Mesendoderm (in vitro differentiated cells): Measurements from ENCODE around the gene MRPL37.
"Not testable (repeated sequence)": the region's sequence is repeated elsewhere in the genome, so short reads cannot be mapped to it uniquely, and the experiment has no call there.

Experiments used
- DNase-seq: peaks from one replicate; pipeline ENCODE4 v3.0.0; 2013
- H2AK5ac ChIP-seq: 2 replicates; pipeline ENCODE4 v1.6.1; 2013; ENCODE audit warnings: low read length, inconsistent platforms
- H2BK120ac ChIP-seq: 2 replicates; pipeline ENCODE4 v1.6.1; 2013; ENCODE audit warnings: low read depth, mild to moderate bottlenecking, low read length, moderate library complexity, mixed read lengths
- H2BK15ac ChIP-seq: replicated peaks from 2 replicates; pipeline ENCODE4 v1.6.1; 2013; ENCODE audit warnings: low read depth, mild to moderate bottlenecking, moderate library complexity
- H2BK5ac ChIP-seq: 2 replicates; pipeline ENCODE4 v1.6.1; 2013; ENCODE audit warnings: low read length, inconsistent platforms
- H3K18ac ChIP-seq: 2 replicates; pipeline ENCODE4 v1.6.1; 2013; ENCODE audit warnings: mild to moderate bottlenecking, low read length, mixed read lengths
- H3K23ac ChIP-seq: one replicate; pipeline ENCODE4 v1.6.1; 2013; ENCODE audit warnings: low read length
- H3K27ac ChIP-seq: 2 replicates; pipeline ENCODE4 v1.5.1; 2013; ENCODE audit warnings: low read depth, mild to moderate bottlenecking, inconsistent platforms, low read length, moderate library complexity
- H3K27me3 ChIP-seq: 2 replicates; pipeline ENCODE4 v1.6.1; 2013; ENCODE audit warnings: low read length, control low read depth, mild to moderate bottlenecking, inconsistent platforms; ENCODE audit not compliant: insufficient read depth, poor library complexity
- H3K36me3 ChIP-seq: 2 replicates; pipeline ENCODE4 v1.6.1; 2013; ENCODE audit warnings: low read length, inconsistent platforms; ENCODE audit not compliant: control insufficient read depth, insufficient read depth
- H3K4ac ChIP-seq: one replicate; pipeline ENCODE4 v1.6.1; 2013; ENCODE audit warnings: low read depth, mild to moderate bottlenecking, low read length, moderate library complexity
- H3K4me1 ChIP-seq: 2 replicates; pipeline ENCODE4 v1.6.1; 2013; ENCODE audit warnings: low read depth, low read length, inconsistent platforms; ENCODE audit not compliant: control insufficient read depth
- H3K4me2 ChIP-seq: 2 replicates; pipeline ENCODE4 v1.6.1; 2013; ENCODE audit warnings: low read length
- H3K4me3 ChIP-seq: 2 replicates; pipeline ENCODE4 v1.5.1; 2013; ENCODE audit warnings: mild to moderate bottlenecking, low read length
- H3K56ac ChIP-seq: one replicate; pipeline ENCODE4 v1.6.1; 2013; ENCODE audit warnings: low read length
- H3K79me1 ChIP-seq: 2 replicates; pipeline ENCODE4 v1.6.1; 2013; ENCODE audit warnings: low read length, inconsistent platforms
- H3K79me2 ChIP-seq: 2 replicates; pipeline ENCODE4 v1.6.1; 2013; ENCODE audit warnings: mild to moderate bottlenecking, low read length; ENCODE audit not compliant: control insufficient read depth, insufficient read depth
- H3K9ac ChIP-seq: 2 replicates; pipeline ENCODE4 v1.6.1; 2013; ENCODE audit warnings: low read length, inconsistent platforms
- H4K5ac ChIP-seq: one replicate; pipeline ENCODE4 v1.6.1; 2013; ENCODE audit warnings: low read length
- H4K8ac ChIP-seq: one replicate; pipeline ENCODE4 v1.6.1; 2013; ENCODE audit warnings: low read depth, mild to moderate bottlenecking, control low read depth, low read length, moderate library complexity
- WGBS: extraction: QIAGEN DNeasy Blood & Tissue Kit; methylation state at CpG from one replicate; pipeline ENCODE4 v1.1.7; 2013; ENCODE audit warnings: low lambda C conversion rate, missing lambda C conversion rate; ENCODE audit not compliant: insufficient coverage; ENCODE audit errors: extremely low coverage; 5-methylcytosine and 5-hydroxymethylcytosine counted together

MRPL37 gene

DNA sequence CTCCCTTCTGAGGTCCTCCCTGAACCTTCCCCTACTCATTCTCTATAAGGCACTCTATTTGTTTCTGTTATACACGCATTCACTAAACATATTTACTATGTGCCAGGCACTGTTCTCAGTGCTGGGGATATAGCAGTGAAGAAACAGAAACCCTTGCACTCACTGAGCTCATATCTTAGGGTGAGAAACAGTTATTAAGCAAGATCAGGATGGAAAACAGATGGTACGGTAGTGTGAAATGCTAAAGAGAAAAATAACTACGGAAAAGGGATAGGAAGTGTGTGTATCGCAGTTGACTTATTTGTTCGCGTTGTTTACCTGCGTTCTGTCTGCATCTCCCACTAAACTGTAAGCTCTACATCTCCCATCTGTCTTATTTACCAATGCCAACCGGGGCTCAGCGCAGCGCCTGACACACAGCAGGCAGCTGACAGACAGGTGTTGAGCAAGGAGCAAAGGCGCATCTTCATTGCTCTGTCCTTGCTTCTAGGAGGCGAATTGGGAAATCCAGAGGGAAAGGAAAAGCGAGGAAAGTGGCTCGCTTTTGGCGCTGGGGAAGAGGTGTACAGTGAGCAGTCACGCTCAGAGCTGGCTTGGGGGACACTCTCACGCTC lies 709 bp upstream of the MRPL37 start:
- Histone ChIP-seq H3K23ac (peak overlapping the region; percentile 67), H3K4ac (no peak overlapping the region), H3K18ac (no peak overlapping the region), H2AK5ac (no peak overlapping the region), H3K27ac (no peak overlapping the region), H4K5ac (no peak overlapping the region), H2BK120ac (no peak overlapping the region), H3K27me3 (no peaks in the 10 kb centered on the region), H3K79me1 (peaks cover 19% of the 10 kb centered on the region), H3K56ac (peak overlapping the region; percentile 85), H2BK5ac (no peak overlapping the region), H2BK15ac (no peak overlapping the region), H4K8ac (no peak overlapping the region), H3K4me2 (peak overlapping the region; percentile 99), H3K36me3 (no peaks in the 10 kb centered on the region), H3K9ac (peak overlapping the region; percentile 67), H3K4me1 (peaks cover 8% of the 10 kb centered on the region), H3K79me2 (peaks cover 25% of the 10 kb centered on the region), H3K4me3 (peak overlapping the region; percentile 70)
- WGBS: no CpG with 5 or more reads among the region's 17 CpGs
- DNase-seq: no peak

DNA sequence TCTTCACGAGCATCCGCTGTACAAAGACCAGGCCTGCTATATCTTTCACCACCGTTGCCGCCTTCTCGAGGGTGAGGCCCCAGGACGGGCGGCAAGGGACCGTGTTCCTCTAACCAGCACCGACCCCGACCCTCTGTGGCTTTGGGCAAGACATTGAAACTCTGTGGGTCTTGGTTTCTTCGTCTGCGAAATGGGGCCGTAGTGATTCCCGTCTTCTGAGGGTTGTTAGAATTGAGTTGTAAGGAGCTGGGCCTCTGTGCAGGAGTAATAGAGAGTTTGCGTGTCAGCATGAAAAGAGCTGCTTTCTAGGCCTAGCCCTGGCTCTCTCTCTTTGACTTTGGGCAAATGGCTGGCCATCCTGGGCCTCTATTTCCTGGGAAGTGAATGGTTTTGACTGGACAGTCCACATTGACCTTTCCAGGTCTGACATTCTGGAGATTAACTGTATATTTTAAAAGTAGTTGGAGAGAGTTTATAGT lies 591 bp downstream of the MRPL37 start:
- Histone ChIP-seq H2BK15ac (no peak overlapping the region), H2AK5ac (no peak overlapping the region), H4K5ac (no peak overlapping the region), H3K4ac (no peak overlapping the region), H3K4me3 (peak overlapping the region; percentile 60), H2BK120ac (no peak overlapping the region), H3K36me3 (peaks cover 3% of the 10 kb centered on the region), H3K4me2 (peak overlapping the region; percentile 81), H3K56ac (peak overlapping the region; percentile 91), H2BK5ac (no peak overlapping the region), H3K79me2 (peaks cover 25% of the 10 kb centered on the region), H3K27ac (no peak overlapping the region), H3K9ac (peak overlapping the region; percentile 73), H3K18ac (no peak overlapping the region), H4K8ac (no peak overlapping the region), H3K4me1 (peaks cover 8% of the 10 kb centered on the region), H3K27me3 (no peaks in the 10 kb centered on the region), H3K23ac (no peak overlapping the region), H3K79me1 (peaks cover 21% of the 10 kb centered on the region)
- WGBS: no CpG with 5 or more reads among the region's 15 CpGs
- DNase-seq: no peak

DNA sequence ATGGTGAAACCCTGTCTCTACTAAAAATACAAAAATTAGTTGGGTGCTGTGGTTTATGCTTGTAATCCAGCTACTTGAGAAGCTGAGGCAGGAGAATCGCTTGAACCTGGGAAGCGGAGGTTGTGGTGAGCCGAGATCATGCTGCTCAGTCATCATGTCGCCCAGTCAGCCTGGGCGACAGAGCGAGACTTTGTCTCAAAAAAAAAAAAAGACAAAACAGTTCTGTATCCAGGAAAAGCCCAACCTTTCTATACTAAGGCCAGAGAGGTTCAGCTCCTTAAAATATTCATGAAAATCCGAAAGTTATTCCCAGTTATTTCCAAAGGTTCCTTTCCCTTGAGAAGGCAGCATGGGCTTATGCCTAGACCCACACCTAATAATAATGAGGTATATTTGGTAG lies 4.2 kb downstream of the MRPL37 start:
- Histone ChIP-seq H3K79me1 (peaks cover 21% of the 10 kb centered on the region), H3K79me2 (peaks cover 25% of the 10 kb centered on the region), H2BK5ac (no peak overlapping the region), H2BK15ac (no peak overlapping the region), H4K5ac (no peak overlapping the region), H3K4me2 (no peak overlapping the region), H3K56ac (no peak overlapping the region), H2BK120ac (no peak overlapping the region), H4K8ac (no peak overlapping the region), H3K18ac (no peak overlapping the region), H3K23ac (no peak overlapping the region), H3K4me1 (peaks cover 8% of the 10 kb centered on the region), H3K4ac (no peak overlapping the region), H3K27me3 (no peaks in the 10 kb centered on the region), H3K27ac (no peak overlapping the region), H3K4me3 (no peak overlapping the region), H3K9ac (no peak overlapping the region), H3K36me3 (peaks cover 10% of the 10 kb centered on the region), H2AK5ac (no peak overlapping the region)
- DNase-seq: no peak
- no CpG with 5 or more reads among the region's 7 CpGs for WGBS

DNA sequence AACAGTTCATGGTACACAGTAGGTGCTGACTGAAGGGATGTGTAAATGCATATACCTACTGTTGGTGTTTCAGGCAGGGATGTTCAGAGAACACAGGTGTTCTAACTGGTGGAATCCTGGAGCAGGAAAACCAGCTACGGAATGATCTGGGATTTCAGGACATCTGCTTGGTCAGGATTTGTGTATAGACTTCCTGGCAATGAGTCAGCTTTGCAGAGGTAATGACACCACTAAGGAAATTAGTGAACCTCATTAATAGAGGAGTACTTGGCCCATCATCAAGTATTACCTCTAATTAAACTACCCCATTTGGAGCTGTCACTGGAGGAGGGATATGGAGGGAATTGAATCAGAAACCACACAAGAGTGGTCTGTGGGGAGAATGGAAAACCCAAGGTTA lies 7.3 kb downstream of the MRPL37 start:
- Histone ChIP-seq H3K36me3 (peaks cover 16% of the 10 kb centered on the region), H2BK5ac (no peak overlapping the region), H3K79me2 (peaks cover 5% of the 10 kb centered on the region), H4K8ac (no peak overlapping the region), H3K4me2 (no peak overlapping the region), H2BK120ac (no peak overlapping the region), H3K23ac (no peak overlapping the region), H2BK15ac (no peak overlapping the region), H3K9ac (no peak overlapping the region), H3K27ac (no peak overlapping the region), H2AK5ac (no peak overlapping the region), H3K56ac (no peak overlapping the region), H3K4me3 (no peak overlapping the region), H3K4ac (no peak overlapping the region), H3K79me1 (peaks cover 5% of the 10 kb centered on the region), H4K5ac (no peak overlapping the region), H3K27me3 (no peaks in the 10 kb centered on the region), H3K18ac (no peak overlapping the region), H3K4me1 (no peaks in the 10 kb centered on the region)
- no peak for DNase-seq
- WGBS: no CpG with 5 or more reads among the region's 1 CpG

DNA sequence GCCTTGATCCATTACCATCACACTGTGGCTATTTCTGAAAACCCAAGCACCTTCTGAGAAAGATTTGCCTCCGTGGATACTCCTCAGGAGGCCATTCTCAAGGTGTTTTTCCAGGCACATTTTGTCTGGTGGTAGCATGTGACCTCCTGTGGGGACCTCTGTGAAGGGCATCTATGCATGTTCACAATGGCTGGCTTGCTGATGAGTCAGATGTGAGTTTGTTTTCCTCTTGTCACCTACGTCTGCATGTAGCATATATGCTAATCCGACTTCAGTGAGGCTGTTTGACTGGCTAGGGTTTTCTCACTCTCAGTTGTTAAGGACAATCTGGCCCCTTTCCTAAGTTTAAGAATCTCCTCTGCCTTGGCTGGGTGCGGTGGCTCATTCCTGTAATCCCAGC lies 7.9 kb downstream of the MRPL37 start:
- WGBS: no CpG with 5 or more reads among the region's 4 CpGs
- H3K36me3 ChIP-seq: peaks cover 22% of the 10 kb centered on the region
- not testable (repeated sequence) for H3K4me3 ChIP-seq, H2BK120ac ChIP-seq, H2AK5ac ChIP-seq, H2BK5ac ChIP-seq, H3K18ac ChIP-seq, H2BK15ac ChIP-seq, H3K4me1 ChIP-seq, H4K5ac ChIP-seq, H3K4ac ChIP-seq, H3K56ac ChIP-seq, H3K79me2 ChIP-seq, H3K4me2 ChIP-seq, H3K9ac ChIP-seq, H3K27ac ChIP-seq, H3K23ac ChIP-seq, H3K27me3 ChIP-seq, H4K8ac ChIP-seq, H3K79me1 ChIP-seq
- peak; percentile 54 for DNase-seq

DNA sequence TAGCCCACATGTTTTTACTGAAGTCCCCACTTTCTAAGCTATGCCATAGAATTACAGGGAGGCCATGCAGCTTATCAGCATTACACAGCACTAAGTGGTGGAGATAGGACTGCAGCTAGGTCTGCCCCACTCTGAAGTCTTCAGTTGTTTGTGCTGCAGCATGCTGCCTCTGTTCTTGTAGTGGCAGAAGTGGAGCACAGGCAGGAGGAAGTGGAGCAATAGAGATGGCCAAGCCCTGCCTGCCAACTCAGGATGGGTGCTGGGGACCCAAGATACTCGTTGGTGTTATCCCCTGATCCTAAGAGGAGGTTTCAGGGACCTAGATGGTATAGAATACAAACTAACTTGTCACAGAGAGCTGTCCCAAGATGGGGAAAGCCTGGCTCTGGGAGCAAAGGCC lies 12.9 kb downstream of the MRPL37 start:
- no peak overlapping the region for H4K5ac ChIP-seq
- H3K56ac ChIP-seq: no peak overlapping the region
- no peak overlapping the region for H3K23ac ChIP-seq
- H4K8ac ChIP-seq: no peak overlapping the region
- H3K4me1 ChIP-seq: no peaks in the 10 kb centered on the region
- H2BK120ac ChIP-seq: no peak overlapping the region
- no peak overlapping the region for H3K9ac ChIP-seq
- no peaks in the 10 kb centered on the region for H3K79me2 ChIP-seq
- no peak for DNase-seq
- H3K36me3 ChIP-seq: peaks cover 34% of the 10 kb centered on the region
- no peak overlapping the region for H3K4me2 ChIP-seq
- no peaks in the 10 kb centered on the region for H3K27me3 ChIP-seq
- no peak overlapping the region for H2AK5ac ChIP-seq
- no peak overlapping the region for H2BK15ac ChIP-seq
- no peak overlapping the region for H3K27ac ChIP-seq
- no CpG with 5 or more reads among the region's 1 CpG for WGBS
- H2BK5ac ChIP-seq: no peak overlapping the region
- no peak overlapping the region for H3K4me3 ChIP-seq
- H3K18ac ChIP-seq: no peak overlapping the region
- H3K4ac ChIP-seq: no peak overlapping the region
- no peaks in the 10 kb centered on the region for H3K79me1 ChIP-seq
